Left cardiac atrium (tissue), 4 donors: ENCODE measurements around the gene MTLN. TPM values are rescaled to one million over a fixed set of nuclear protein-coding genes. Genes with fewer than 3 reads are reported as not detected.
"Not testable (repeated sequence)": the region's sequence is repeated elsewhere in the genome, so short reads cannot be mapped to it uniquely, and the experiment has no call there.

Experiments used
- ATAC-seq, 2 donors: fragments of 200-7000 bp; cut with Tn5 transposase; one replicate each; pipeline ENCODE4 v1.9.1; 2020; ENCODE audit warnings: mild to moderate bottlenecking in 2 of 2, moderate library complexity in 2 of 2
- DNase-seq: peaks from one replicate; pipeline ENCODE4 v3.0.0-alpha.2; 2020
- intact Hi-C, 2 donors: fragments of 100-400 bp; cut with DNase I; formaldehyde crosslinking; loops; one replicate each; pipeline versions ENCODE4 v1.14.1 to v1.15.1; 2022 to 2023
- total RNA-seq, 2 donors: library from RNA; stranded (reverse); fragmentation: NEBNext Ultra II Directional; extraction: Animal tissue kit (Norgen Biotek cat#: 25700); gene quantifications; one replicate each; pipeline ENCODE4 v1.2.1, GENCODE V29; 2021
- donor health status: DM: no; HTN: yes; CAD: no.
- donor health status: DM: no; HTN: yes; CAD: no; lungs with severe emphysema.
- donor health status: DM: yes; HTN: yes; CAD: no.
- donor health status: Dilated cardiomyopathy.

MTLN gene
- total RNA-seq, 2 donors from 2014 or later: 99.9 to 133 TPM

GRCh38 chr2:110205660-110206455, 6.5 kb downstream of the MTLN start:
- DNase-seq (no peak), ATAC-seq (peak in 1 of 2 donors; percentile 57)
- intact Hi-C loops: no loop called here

- intact Hi-C loops: no loop called here
- ATAC-seq: peak; percentile 96 to 97
These were observed 7.7 kb downstream of the MTLN start, which contains the start of gene NPHP1 for GRCh38 chr2:110204408-110205385. NPHP1 (minus strand) TSS chr2:110205013; CDS start chr2:110204968, 45 bp downstream.

GRCh38 chr2:110198016-110198415, 14.3 kb downstream of the MTLN start:
- intact Hi-C loops: no loop called here
- no peak for ATAC-seq

More at GRCh38 chr2:110204408-110205385, 7.7 kb downstream of the MTLN start, which contains the start of gene NPHP1:
- peak; percentile 85 for DNase-seq

GRCh38 chr2:110197452-110197851, 14.9 kb downstream of the MTLN start:
- no peak for DNase-seq
- intact Hi-C loops: no loop called here
- no peak for ATAC-seq

More at GRCh38 chr2:110198016-110198415, 14.3 kb downstream of the MTLN start:
- DNase-seq: no peak

GRCh38 chr2:110190169-110190568, 22.2 kb downstream of the MTLN start:
- intact Hi-C loops, ATAC-seq, DNase-seq: not testable (repeated sequence)

GRCh38 chr2:110182449-110182848, 29.9 kb downstream of the MTLN start:
- DNase-seq (no peak), ATAC-seq (no peak)
- intact Hi-C loops: no loop called here

- intact Hi-C loops: no loop called here
- ATAC-seq: no peak
- DNase-seq: no peak
These were observed 32.3 kb downstream of the MTLN start for GRCh38 chr2:110180036-110180435.

- intact Hi-C loops: no loop called here
- DNase-seq (no peak), ATAC-seq (no peak)
These were observed 38.8 kb downstream of the MTLN start for GRCh38 chr2:110173523-110173922.

- intact Hi-C loops: no loop called here
- no peak for DNase-seq
- no peak for ATAC-seq
These were observed 39.8 kb downstream of the MTLN start for GRCh38 chr2:110172506-110172905.

- peak; percentile 50 to 67 for ATAC-seq
- intact Hi-C loops: no loop called here
- no peak for DNase-seq
These were observed 42.2 kb downstream of the MTLN start for GRCh38 chr2:110170102-110170501.

GRCh38 chr2:110167326-110168000, 44.9 kb downstream of the MTLN start:
- no peak for ATAC-seq
- no peak for DNase-seq
- intact Hi-C loops: no loop called here

GRCh38 chr2:110166266-110166665, 46.1 kb downstream of the MTLN start:
- intact Hi-C loops: no loop called here
- ATAC-seq (no peak), DNase-seq (no peak)

Other genes starting within 250 kb of the MTLN start
- 10 to 100 TPM; 14.0 to 39.1 TPM for gene MALL, start 96.7 kb downstream of the MTLN start, total RNA-seq
- gene NPHP1, start 7.5 kb downstream of the MTLN start, total RNA-seq: 1 to 10 TPM; 2.9 to 3.2 TPM